IMR-90 (cell line): ENCODE data around the gene RAPGEF2. TPM values are rescaled to one million over a fixed set of nuclear protein-coding genes. Genes with fewer than 3 reads are reported as not detected.
A peak's percentile ranks its signal among the peaks of the same experiment; 100 is the strongest.

Experiments used
- ATAC-seq: fragments of 200-7000 bp; cut with Tn5 transposase; 2 replicates; pipeline ENCODE4 v1.9.1; 2020; ENCODE audit warnings: low read depth, mild to moderate bottlenecking, moderate library complexity
- BruUV-seq: library from RNA; stranded (reverse); fragments of 400-500 nt; replicated peaks from 2 replicates; lab custom pipeline; 2021; lab: Mats Ljungman, UMichigan
- CTCF ChIA-PET: fragments of 300-600 bp; formaldehyde crosslinking; extraction: SDS; loops from one replicate; lab custom pipeline; 2021; ENCODE audit warnings: antibody characterized with exemption; lab: Yijun Ruan, JAX
- POLR2A ChIA-PET: fragments of 300-600 bp; sonication (Branson Sonifier 250); formaldehyde crosslinking; loops from one replicate; lab custom pipeline; 2022; ENCODE audit warnings: antibody characterized with exemption; ENCODE audit not compliant: unreplicated experiment; lab: Charles Lee
- DNase-seq: peaks from one replicate; pipeline ENCODE4 v3.0.0; 2013
- H2AFZ ChIP-seq: replicated peaks from 2 replicates; pipeline ENCODE3; 2013; ENCODE audit warnings: low read length, mild to moderate bottlenecking; ENCODE audit not compliant: poor library complexity
- H2AK5ac ChIP-seq: 2 replicates; pipeline ENCODE4 v1.6.1; 2013; ENCODE audit warnings: low read depth, low read length, inconsistent platforms
- H2AK9ac ChIP-seq: replicated peaks from 2 replicates; pipeline ENCODE3; 2013; ENCODE audit warnings: mild to moderate bottlenecking, low read depth, low read length, moderate library complexity; ENCODE audit not compliant: poor library complexity
- H2BK120ac ChIP-seq: 2 replicates; pipeline ENCODE4 v1.6.1; 2013; ENCODE audit warnings: low read depth, low read length, inconsistent platforms
- H2BK15ac ChIP-seq: 3 replicates; pipeline ENCODE4 v1.6.1; 2013; ENCODE audit warnings: low read depth, low read length, inconsistent platforms
- H2BK20ac ChIP-seq: 2 replicates; pipeline ENCODE4 v1.6.1; 2013; ENCODE audit warnings: low read depth, mild to moderate bottlenecking, inconsistent platforms, low read length, moderate library complexity
- H2BK5ac ChIP-seq: 2 replicates; pipeline ENCODE4 v1.6.1; 2013; ENCODE audit warnings: mild to moderate bottlenecking, low read depth, low read length, inconsistent platforms; ENCODE audit not compliant: poor library complexity, severe bottlenecking
- H3K14ac ChIP-seq: replicated peaks from 2 replicates; pipeline ENCODE4 v1.6.1; 2013; ENCODE audit warnings: low read depth, low read length, inconsistent platforms
- H3K18ac ChIP-seq: 2 replicates; pipeline ENCODE4 v1.6.1; 2013; ENCODE audit warnings: low read depth, low read length, control low read depth
- H3K23ac ChIP-seq: 2 replicates; pipeline ENCODE4 v1.6.1; 2013; ENCODE audit warnings: low read depth, low read length, inconsistent platforms
- H3K27ac ChIP-seq: 2 replicates; pipeline ENCODE4 v1.5.1; 2013; ENCODE audit warnings: mild to moderate bottlenecking, control low read depth, low read length; ENCODE audit not compliant: insufficient read depth
- H3K27me3 ChIP-seq: 2 replicates; pipeline ENCODE4 v1.6.1; 2013; ENCODE audit warnings: low read length; ENCODE audit not compliant: control insufficient read depth, insufficient read depth
- H3K36me3 ChIP-seq: 2 replicates; pipeline ENCODE4 v1.6.1; 2013; ENCODE audit warnings: low read length, mixed read lengths; ENCODE audit not compliant: control insufficient read depth, insufficient read depth
- H3K4ac ChIP-seq: 2 replicates; pipeline ENCODE4 v1.6.1; 2013; ENCODE audit warnings: low read depth, low read length, inconsistent platforms
- H3K4me1 ChIP-seq: 2 replicates; pipeline ENCODE4 v1.6.1; 2013; ENCODE audit warnings: low read length, mixed read lengths; ENCODE audit not compliant: control insufficient read depth, insufficient read depth
- H3K4me2 ChIP-seq: 2 replicates; pipeline ENCODE4 v1.6.1; 2013; ENCODE audit warnings: low read depth, mild to moderate bottlenecking, control low read depth, low read length, moderate library complexity
- H3K4me3 ChIP-seq: 2 replicates; pipeline ENCODE4 v1.5.1; 2013; ENCODE audit warnings: low read depth, mild to moderate bottlenecking, control low read depth, low read length, moderate library complexity; ENCODE audit not compliant: insufficient read depth
- H3K56ac ChIP-seq: 2 replicates; pipeline ENCODE4 v1.6.1; 2013; ENCODE audit warnings: low read length, inconsistent platforms; ENCODE audit not compliant: insufficient read depth; ENCODE audit errors: extremely low read depth
- H3K79me1 ChIP-seq, 2 experiments: 2 replicates each; pipeline ENCODE4 v1.6.1; 2013; ENCODE audit warnings: low read length in 2 of 2, inconsistent platforms in 1 of 2, low read depth in 1 of 2
- H3K9ac ChIP-seq: 2 replicates; pipeline ENCODE4 v1.6.1; 2013; ENCODE audit warnings: low read depth, low read length, control low read depth
- H3K9me1 ChIP-seq: 2 replicates; pipeline ENCODE4 v1.6.1; 2013; ENCODE audit warnings: low read length, inconsistent platforms; ENCODE audit not compliant: insufficient read depth
- H3K9me3 ChIP-seq: 2 replicates; pipeline ENCODE4 v1.6.1; 2013; ENCODE audit warnings: low read length; ENCODE audit not compliant: control insufficient read depth, insufficient read depth
- H4K20me1 ChIP-seq: 2 replicates; pipeline ENCODE4 v1.6.1; 2013; ENCODE audit warnings: low read length, inconsistent platforms; ENCODE audit not compliant: insufficient read depth
- H4K5ac ChIP-seq: 2 replicates; pipeline ENCODE4 v1.6.1; 2013; ENCODE audit warnings: mild to moderate bottlenecking, low read depth, low read length, control low read depth
- H4K8ac ChIP-seq, 2 experiments: 2 replicates each; pipeline ENCODE4 v1.6.1; 2013; ENCODE audit warnings: low read depth in 2 of 2, low read length in 2 of 2, control low read depth in 1 of 2, inconsistent platforms in 1 of 2
- H4K91ac ChIP-seq: 2 replicates; pipeline ENCODE4 v1.6.1; 2013; ENCODE audit warnings: low read depth, low read length, inconsistent platforms; ENCODE audit not compliant: insufficient read depth
- CEBPB ChIP-seq: IDR thresholded peaks from 2 replicates; pipeline ENCODE4 v1.6.1; 2012; ENCODE audit warnings: low read depth, low read length, improper control_type of control experiment
- RAD21 ChIP-seq: IDR thresholded peaks from 2 replicates; pipeline ENCODE4 v1.6.1; 2012; ENCODE audit warnings: low read length, improper control_type of control experiment
- WGBS, 2 experiments: methylation state at CpG; one replicate each; pipeline versions ENCODE4 v1.1.5 to v1.1.7; 2013; ENCODE audit warnings: missing lambda C conversion rate in 2 of 2; ENCODE audit not compliant: insufficient read length in 1 of 2; ENCODE audit errors: extremely low coverage in 2 of 2; 5-methylcytosine and 5-hydroxymethylcytosine counted together
- dilution Hi-C: fragments of 300-500 bp; cut with HindIII; formaldehyde crosslinking; loops from one replicate; pipeline ENCODE4 v1.14.3; 2018; ENCODE audit warnings: low sequenced_read_pairs; ENCODE audit not compliant: unreplicated experiment
- in situ Hi-C: fragments of 300-500 bp; cut with MboI; formaldehyde crosslinking; loops from 3 replicates; pipeline ENCODE4 v1.14.3; 2019; ENCODE audit warnings: low sequenced_read_pairs, inconsistent platforms, mixed read lengths
- intact Hi-C: fragments of 100-400 bp; cut with micrococcal nuclease; formaldehyde crosslinking; loops from 2 replicates; pipeline ENCODE4 v1.10.0; 2022
- polyA plus RNA-seq, 3 experiments: library from polyadenylated mRNA; depleted of rRNA; stranded (reverse); fragments of >200 nt; gene quantifications; 2 replicates each; pipeline ENCODE4 v1.2.3, GENCODE V29; 2012; ENCODE audit warnings: low replicate concordance in 1 of 3
- total RNA-seq: library from RNA; depleted of rRNA; stranded (reverse); fragments of >200 nt; gene quantifications from 2 replicates; pipeline ENCODE4 v1.2.3, GENCODE V29; 2012

The RAPGEF2 gene
- total and polyA plus RNA-seq, 2 of the 4 experiments (the other 2 are of a cell fraction): 27.6 to 109 TPM

DNA sequence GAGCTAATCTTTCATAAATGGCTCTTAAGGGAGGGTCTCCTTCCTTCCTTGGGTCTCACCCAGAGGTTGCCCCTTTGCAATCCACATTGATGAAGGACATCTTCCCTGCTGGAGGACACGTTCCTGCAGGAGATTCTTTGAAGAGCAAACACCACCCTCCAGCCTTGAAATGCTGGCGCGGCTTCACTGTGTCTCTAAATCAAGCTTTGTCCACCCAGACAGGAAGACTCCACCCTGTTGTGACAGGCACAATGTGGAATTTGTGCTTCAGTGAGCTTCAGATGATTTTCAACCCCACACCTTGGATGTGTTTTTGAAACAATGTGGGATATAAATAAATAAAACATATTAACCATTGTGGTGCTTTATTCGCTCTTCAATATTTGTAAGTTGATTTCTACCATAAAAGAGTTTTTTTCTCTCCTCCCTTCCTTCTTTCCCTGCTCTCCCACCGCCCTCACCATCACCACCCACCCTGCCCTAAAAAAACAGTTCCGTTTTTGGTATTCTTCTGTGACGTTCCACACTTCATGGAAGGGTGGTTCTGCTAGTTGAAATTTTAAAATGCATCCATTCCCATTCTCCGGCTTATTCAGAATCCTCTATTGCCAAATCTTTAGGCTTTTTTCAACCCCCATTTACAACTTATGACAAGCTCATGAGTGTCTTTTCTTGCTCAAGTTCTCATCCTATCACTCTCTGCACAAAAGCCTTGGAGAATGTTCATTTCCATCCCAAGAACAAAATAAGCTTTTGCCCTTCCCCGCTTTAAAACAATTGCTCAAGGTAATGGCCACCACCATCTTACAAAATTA, 264.3 kb downstream of the RAPGEF2 start:
- intact Hi-C loops: loop anchor here (10.0 kb wide), 1 partner anchor 512 kb away; no protein-coding TSS in a partner anchor
- dilution Hi-C loops: no loop called here
- H3K9me3 ChIP-seq: peaks cover 5% of the 10 kb centered on the region
- no peak overlapping the region for H3K27ac ChIP-seq
- peak overlapping the region; percentile 7 for H3K4ac ChIP-seq
- H4K91ac ChIP-seq: 0 out of 2 replicates have a peak overlapping the region, but pooled peaks have one; percentile 0
- no peaks in the 10 kb centered on the region for H3K27me3 ChIP-seq
- H2BK15ac ChIP-seq: no peak overlapping the region
- peaks cover 5% of the 10 kb centered on the region for H3K9me1 ChIP-seq
- peak overlapping the region; percentile 48; the same call in 1 of the 2 replicates for H2BK20ac ChIP-seq
- no peak overlapping the region for H3K56ac ChIP-seq
- no peak overlapping the region for H3K9ac ChIP-seq
- no peaks in the 10 kb centered on the region for H4K20me1 ChIP-seq
- H4K5ac ChIP-seq: no peak overlapping the region
- no peak; the same call in 1 of the 2 replicates for ATAC-seq
- H3K18ac ChIP-seq: no peak overlapping the region; the same call in 1 of the 2 replicates
- H2BK120ac ChIP-seq: peak overlapping the region; percentile 1; the same call in 1 of the 2 replicates
- in situ Hi-C loops: no loop called here
- H2BK5ac ChIP-seq: no peak overlapping the region
- peaks cover 8% of the 10 kb centered on the region for H3K4me1 ChIP-seq
- TF ChIP-seq RAD21 (no peak), CEBPB (peak; percentile 31; the same call in 1 of the 2 replicates)
- peak overlapping the region in 1 of 2 experiments; percentile 56; a peak in 2 of 4 replicates for H4K8ac ChIP-seq
- H2AK5ac ChIP-seq: peak overlapping the region; percentile 23; the same call in 1 of the 2 replicates
- no peak for DNase-seq
- ChIA-PET POLR2A (interaction anchor here (0.6 kb wide), 1 partner anchor 9 kb away, joined by 7 read pairs; no protein-coding TSS in a partner anchor), CTCF (interaction anchor here (0.6 to 1.2 kb wide), 2 partner anchors 15 to 16 kb away, joined by 4 read pairs; no protein-coding TSS in a partner anchor)
- BruUV-seq: no TSS peak
- H2AK9ac ChIP-seq: no peak overlapping the region
- 0 out of 2 replicates have a peak, but pooled peaks cover 2% of the 10 kb centered on the region for H3K36me3 ChIP-seq
- 0 out of 2 replicates have a peak overlapping the region, but pooled peaks have one; percentile 1 for H3K4me2 ChIP-seq
- H3K79me1 ChIP-seq: no peaks in the 10 kb centered on the region
- peak overlapping the region; percentile 51; the same call in 1 of the 2 replicates for H3K14ac ChIP-seq
- WGBS, 2 experiments: no CpG with 5 or more reads among the region's 9 CpGs
- H3K23ac ChIP-seq: peak overlapping the region; percentile 34
- H2AFZ ChIP-seq: peak overlapping the region; percentile 15
- H3K4me3 ChIP-seq: no peak overlapping the region
